ENCODE measurements around the gene CDC42BPB. TPM values are rescaled to one million over a fixed set of nuclear protein-coding genes. Genes with fewer than 3 reads are reported as not detected.

CDC42BPB gene
- total RNA-seq, 4 donors from 2014 or later, result 30.0 to 64.3 (median 32.6) TPM

GRCh38 chr14:103099081-103099732 is 41.9 kb upstream of the CDC42BPB start:
- H3K36me3 ChIP-seq, result no peaks in the 10 kb centered on the region
- H3K27ac ChIP-seq, result no peak overlapping the region
- peaks cover 0 to 6% of the 10 kb centered on the region in 2 donors for H3K4me1 ChIP-seq
- H3K4me3 ChIP-seq, result no peak overlapping the region
- no peak for ATAC-seq
- H3K9me3 ChIP-seq, result no peaks in the 10 kb centered on the region
- in situ Hi-C loops (cut with MboI; ENCODE audit: low sequenced_read_pairs in 4 of 4), result loop anchor here in 1 of 4 donors (25.0 kb wide), 1 partner anchor 188 kb away; no protein-coding TSS in a partner anchor
- peaks cover 25 to 38% (median 34%) of the 10 kb centered on the region in 3 donors for H3K27me3 ChIP-seq
- no peak for DNase-seq
- intact Hi-C loops (cut with DNase I; ENCODE audit: low total_unique reads), result no loop called here
- no peak for TF ChIP-seq CTCF (IDR thresholded peaks at IDR 0.05 in 4 of 5, conservative IDR thresholded peaks at IDR 0.05 in 1 of 5)
- no peak for TF ChIP-seq POLR2A (IDR thresholded peaks at IDR 0.05)

- in situ Hi-C loops (cut with MboI; ENCODE audit: low sequenced_read_pairs in 4 of 4), result loop anchor here in 1 of 4 donors (25.0 kb wide), 1 partner anchor 189 kb away; no protein-coding TSS in a partner anchor
- Histone ChIP-seq H3K27ac (no peak overlapping the region), H3K27me3 (peaks cover 16 to 29% (median 24%) of the 10 kb centered on the region in 3 donors), H3K9me3 (no peaks in the 10 kb centered on the region), H3K36me3 (no peaks in the 10 kb centered on the region), H3K4me1 (peaks cover 0 to 1% of the 10 kb centered on the region in 2 donors), H3K4me3 (no peak overlapping the region)
- DNase-seq, result no peak
- intact Hi-C loops (cut with DNase I; ENCODE audit: low total_unique reads), result no loop called here
- TF ChIP-seq CTCF (IDR thresholded peaks at IDR 0.05 in 4 of 5, conservative IDR thresholded peaks at IDR 0.05 in 1 of 5) (no peak), POLR2A (IDR thresholded peaks at IDR 0.05) (no peak)
- no peak for ATAC-seq
These were observed 40.9 kb upstream of the CDC42BPB start for GRCh38 chr14:103097994-103098957.

DNA sequence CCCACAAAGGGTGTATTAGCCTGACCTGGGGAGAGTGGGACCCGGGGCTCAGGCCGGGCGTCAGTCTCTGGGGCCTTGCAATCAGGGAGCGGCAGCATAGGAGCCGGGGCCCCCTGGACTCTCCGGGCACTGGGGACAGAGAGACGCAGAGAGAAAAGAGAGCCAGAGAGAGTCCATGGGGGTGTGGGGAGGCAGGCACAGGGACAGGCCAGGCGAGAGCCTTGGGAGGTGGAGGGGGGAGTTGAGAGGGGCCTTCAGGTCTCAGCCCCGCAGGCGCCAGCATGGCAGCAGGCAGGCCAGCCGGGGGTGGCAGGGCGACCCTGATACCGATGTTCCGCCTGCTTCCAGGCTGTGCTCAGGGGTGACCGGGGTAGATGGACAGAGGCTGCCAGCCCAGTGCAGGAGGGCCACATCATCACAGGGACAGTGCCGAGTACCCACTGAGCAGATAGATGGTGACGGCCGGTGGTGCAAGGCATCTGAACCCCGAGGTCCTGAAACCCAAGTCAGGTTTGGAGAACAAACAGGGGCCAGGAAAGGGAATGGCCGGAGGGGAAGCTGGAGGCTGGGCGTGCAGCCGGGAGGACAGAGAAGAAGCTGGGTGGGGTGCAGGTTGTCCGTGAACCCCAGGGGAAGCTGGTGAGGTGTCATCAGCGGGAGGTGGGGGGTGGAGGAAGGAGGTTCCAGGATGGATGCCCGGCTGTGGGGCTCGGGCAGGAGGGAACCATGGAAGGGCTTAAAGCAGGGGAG is 40.1 kb upstream of the CDC42BPB start:
- H3K4me1 ChIP-seq, result no peaks in the 10 kb centered on the region
- H3K4me3 ChIP-seq, result no peak overlapping the region
- H3K27me3 ChIP-seq, result peaks cover 8 to 21% (median 16%) of the 10 kb centered on the region in 3 donors
- DNase-seq, result no peak
- intact Hi-C loops (cut with DNase I; ENCODE audit: low total_unique reads) (no loop called here), in situ Hi-C loops (cut with MboI; ENCODE audit: low sequenced_read_pairs in 4 of 4) (loop anchor here in 1 of 4 donors (25.0 kb wide), 1 partner anchor 190 kb away; no protein-coding TSS in a partner anchor)
- H3K36me3 ChIP-seq, result no peaks in the 10 kb centered on the region
- H3K9me3 ChIP-seq, result no peaks in the 10 kb centered on the region
- no peak overlapping the region for H3K27ac ChIP-seq
- TF ChIP-seq POLR2A (IDR thresholded peaks at IDR 0.05) (no peak), CTCF (IDR thresholded peaks at IDR 0.05 in 4 of 5, conservative IDR thresholded peaks at IDR 0.05 in 1 of 5) (no peak)
- ATAC-seq, result no peak

- TF ChIP-seq POLR2A (IDR thresholded peaks at IDR 0.05) (no peak), CTCF (IDR thresholded peaks at IDR 0.05 in 4 of 5, conservative IDR thresholded peaks at IDR 0.05 in 1 of 5) (no peak)
- Histone ChIP-seq H3K9me3 (no peaks in the 10 kb centered on the region), H3K27me3 (peaks cover 3 to 12% (median 8%) of the 10 kb centered on the region in 3 donors), H3K4me3 (no peak overlapping the region), H3K36me3 (no peaks in the 10 kb centered on the region), H3K27ac (no peak overlapping the region), H3K4me1 (peaks cover 0 to 4% of the 10 kb centered on the region in 2 donors)
- in situ Hi-C loops (cut with MboI; ENCODE audit: low sequenced_read_pairs in 4 of 4) (loop anchor here in 1 of 4 donors (25.0 kb wide), 1 partner anchor 191 kb away; no protein-coding TSS in a partner anchor), intact Hi-C loops (cut with DNase I; ENCODE audit: low total_unique reads) (no loop called here)
- no peak for ATAC-seq
- no peak for DNase-seq
These were observed 39.0 kb upstream of the CDC42BPB start for GRCh38 chr14:103096387-103096786.

All from gastrocnemius medialis (tissue), 4 donors.